K562 (cell line): Measurements from ENCODE around the gene C22orf31. TPM values are rescaled to one million over a fixed set of nuclear protein-coding genes. Genes with fewer than 3 reads are reported as not detected.

ENCODE experiments used
- ATAC-seq: fragments of 200-7000 bp; cut with Tn5 transposase; 3 replicates; pipeline ENCODE4 v1.9.1; 2020; ENCODE audit warnings: moderate library complexity
- BruUV-seq: library from RNA; stranded (reverse); fragments of 400-500 nt; replicated peaks from 2 replicates; lab custom pipeline; 2021; lab: Mats Ljungman, UMichigan
- CTCF ChIA-PET: fragments of 300-600 bp; formaldehyde crosslinking; extraction: SDS; loops from one replicate; lab custom pipeline; 2021; ENCODE audit warnings: low intra/inter-chr PET ratio; lab: Yijun Ruan, JAX
- POLR2A ChIA-PET: fragments of 300-600, 350-650 bp; sonication (Branson Sonifier 250); formaldehyde crosslinking; extraction: SDS; loops from one replicate; lab custom pipeline; 2021; ENCODE audit warnings: antibody characterized with exemption, inconsistent platforms; lab: Yijun Ruan, JAX
- DNase-seq, 4 experiments: peaks; one replicate each; pipeline versions ENCODE4 v3.0.0 to v3.0.0-alpha.2; 2011 to 2018; ENCODE audit warnings: low spot score in 3 of 4, mixed read lengths in 3 of 4; ENCODE audit errors: extremely low read depth in 1 of 4
- FAIRE-seq: peaks from 2 replicates; lab custom pipeline; 2011; peaks lifted over from hg19 to GRCh38; lab: Jason Lieb, UNC
- H2AFZ ChIP-seq: 2 replicates; pipeline ENCODE4 v1.6.0; 2011; ENCODE audit warnings: low read depth, low read length, control low read depth, inconsistent platforms
- H3K27ac ChIP-seq: fragments of 200-600 bp; 3 replicates; pipeline ENCODE4 v1.8.0; 2011; ENCODE audit warnings: low read depth, mild to moderate bottlenecking, control low read depth, inconsistent platforms, low read length, moderate library complexity, mixed read lengths; ENCODE audit errors: extremely low read depth
- H3K27me3 ChIP-seq, 2 experiments: fragments of 300-600 bp in 1 of 2; 2 replicates in 1 of 2; 3 replicates in 1 of 2; pipeline versions ENCODE4 v1.6.0 to v1.8.0; 2011; ENCODE audit warnings: inconsistent platforms in 2 of 2, low read length in 2 of 2, mild to moderate bottlenecking in 1 of 2, mixed read lengths in 1 of 2, moderate library complexity in 1 of 2; ENCODE audit not compliant: control insufficient read depth in 2 of 2, insufficient read depth in 2 of 2
- H3K36me3 ChIP-seq: fragments of 300-600 bp; 3 replicates; pipeline ENCODE4 v1.8.0; 2011; ENCODE audit warnings: mild to moderate bottlenecking, low read length, inconsistent platforms; ENCODE audit not compliant: control insufficient read depth, insufficient read depth
- H3K4me1 ChIP-seq, 2 experiments: fragments of 200-600 bp in 1 of 2; replicated peaks in 1 of 2; 2 replicates in 1 of 2; 3 replicates in 1 of 2; pipeline versions ENCODE4 v1.5.1 to v1.8.0; 2011; ENCODE audit warnings: inconsistent platforms in 2 of 2, low read length in 2 of 2, mild to moderate bottlenecking in 1 of 2, mixed read lengths in 1 of 2, moderate library complexity in 1 of 2; ENCODE audit not compliant: control insufficient read depth in 2 of 2, insufficient read depth in 2 of 2
- H3K4me2 ChIP-seq: 2 replicates; pipeline ENCODE4 v1.6.1; 2011; ENCODE audit warnings: low read length, control low read depth, inconsistent platforms, mixed read lengths; ENCODE audit not compliant: insufficient read depth
- H3K4me3 ChIP-seq: fragments of 200-600 bp; sonication (generic), shearing (Covaris generic); 2 replicates; pipeline ENCODE4 v1.5.1; 2016; ENCODE audit warnings: control low read depth, inconsistent platforms
- H3K79me2 ChIP-seq: fragments of 200-600 bp; 3 replicates; pipeline ENCODE4 v1.8.0; 2011; ENCODE audit warnings: low read length, inconsistent platforms; ENCODE audit not compliant: control insufficient read depth, insufficient read depth
- H3K9ac ChIP-seq, 2 experiments: 2 replicates each; pipeline versions ENCODE4 v1.6.0 to v1.6.1; 2011; ENCODE audit warnings: low read depth in 2 of 2, low read length in 2 of 2, control low read depth in 1 of 2, inconsistent platforms in 1 of 2, mild to moderate bottlenecking in 1 of 2, mixed read lengths in 1 of 2; ENCODE audit not compliant: insufficient read depth in 1 of 2
- H3K9me1 ChIP-seq: one replicate; pipeline ENCODE4 v1.6.0; 2011; ENCODE audit warnings: inconsistent platforms, mild to moderate bottlenecking, low read length, moderate library complexity; ENCODE audit not compliant: control insufficient read depth, insufficient read depth
- H3K9me3 ChIP-seq: replicated peaks from 2 replicates; pipeline ENCODE4 v1.5.1; 2011; ENCODE audit warnings: low read depth, low read length, inconsistent platforms; ENCODE audit not compliant: control insufficient read depth, insufficient read depth
- H4K20me1 ChIP-seq: replicated peaks from 2 replicates; pipeline ENCODE4 v1.6.1; 2011; ENCODE audit warnings: low read length, inconsistent platforms, mixed read lengths; ENCODE audit not compliant: control insufficient read depth, insufficient read depth
- BRD9 ChIP-seq: fragments of 450-650 bp; IDR thresholded peaks from 2 replicates; pipeline ENCODE4 v1.6.1; 2018; ENCODE audit warnings: low read depth; ENCODE audit not compliant: partially characterized antibody
- CCNT2 ChIP-seq: IDR thresholded peaks from 2 replicates; pipeline ENCODE4 v1.6.1; 2011; ENCODE audit warnings: borderline replicate concordance, low read depth, mild to moderate bottlenecking, moderate library complexity, mixed read lengths, low read length; ENCODE audit not compliant: insufficient read length; ENCODE audit errors: extremely low read depth
- PCBP1 ChIP-seq: fragments of 200-400 bp; formaldehyde crosslinking; IDR thresholded peaks from 2 replicates; pipeline ENCODE4 v1.6.1; 2018; ENCODE audit warnings: mild to moderate bottlenecking, low read depth, low read length; ENCODE audit not compliant: poor library complexity, severe bottlenecking
- PHF8 ChIP-seq: fragments of 200-600 bp; sonication (generic); IDR thresholded peaks from 2 replicates; pipeline ENCODE4 v1.6.1; 2012; ENCODE audit warnings: mixed run types, mild to moderate bottlenecking, inconsistent platforms, low read length, moderate library complexity, borderline replicate concordance
- POLR2G ChIP-seq: fragments of 200-400 bp; formaldehyde crosslinking; IDR thresholded peaks from 2 replicates; pipeline ENCODE4 v1.6.1; 2017; ENCODE audit warnings: low read depth, mild to moderate bottlenecking, antibody characterized with exemption, low read length, moderate library complexity
- RBFOX2 ChIP-seq: fragments of 200-400 bp; formaldehyde crosslinking; IDR thresholded peaks from 2 replicates; pipeline ENCODE4 v1.6.1; 2017; ENCODE audit warnings: low read depth, mild to moderate bottlenecking, low read length, moderate library complexity
- TAL1 ChIP-seq: fragments of 450-650 bp; IDR thresholded peaks from 2 replicates; pipeline ENCODE4 v1.6.1; 2016; ENCODE audit warnings: mild to moderate bottlenecking
- YY1 ChIP-seq, 3 experiments: IDR thresholded peaks; 2 replicates each; pipeline ENCODE4 v1.6.1; 2011; ENCODE audit warnings: low read length in 2 of 3, mild to moderate bottlenecking in 2 of 3, moderate library complexity in 2 of 3, borderline replicate concordance in 1 of 3, control low read depth in 1 of 3, low read depth in 1 of 3; ENCODE audit not compliant: insufficient read depth in 3 of 3, insufficient replicate concordance in 2 of 3, control insufficient read depth in 1 of 3, insufficient read length in 1 of 3; ENCODE audit errors: extremely low read depth in 1 of 3
- ZBTB7A ChIP-seq: IDR thresholded peaks from 2 replicates; pipeline ENCODE4 v1.6.1; 2011; ENCODE audit warnings: low read depth, mild to moderate bottlenecking, low read length, moderate library complexity, borderline replicate concordance; ENCODE audit not compliant: control insufficient read depth
- ZFPM2 ChIP-seq: fragments of 250-450 bp; sonication (Bioruptor Pico); IDR thresholded peaks from 2 replicates; pipeline ENCODE4 v1.5.1; 2022; ENCODE audit warnings: mild to moderate bottlenecking
- ZFX ChIP-seq: sonication (generic); formaldehyde crosslinking; IDR thresholded peaks from 2 replicates; pipeline ENCODE4 v1.8.0; 2022; ENCODE audit warnings: mild to moderate bottlenecking, missing genetic modification reagents, moderate library complexity
- ZNF140 ChIP-seq: fragments of 250-450 bp; sonication (Bioruptor Pico); IDR thresholded peaks from 2 replicates; pipeline ENCODE4 v1.8.0; 2021; ENCODE audit warnings: moderate library complexity, mild to moderate bottlenecking, inconsistent platforms
- WGBS: fragments of 100-300 bp; shearing (Covaris generic); methylation state at CpG from one replicate; pipeline ENCODE4 v1.1.6; 2016; ENCODE audit warnings: low coverage, mixed read lengths; ENCODE audit not compliant: insufficient coverage; ENCODE audit errors: missing lambda C conversion rate; 5-methylcytosine and 5-hydroxymethylcytosine counted together
- in situ Hi-C: fragments of 300-500 bp; cut with MboI; formaldehyde crosslinking; loops from 4 replicates; pipeline ENCODE4 v1.15.0; 2018; ENCODE audit warnings: inconsistent platforms, mixed read lengths
- intact Hi-C: fragments of 100-400 bp; cut with micrococcal nuclease; formaldehyde crosslinking; loops from 2 replicates; pipeline ENCODE4 v1.14.2; 2022
- polyA plus RNA-seq, 8 experiments: library from polyadenylated mRNA; depleted of rRNA in 4 of 8; stranded (reverse) in 5 of 8; unstranded in 3 of 8; fragments of >200 nt; fragmentation: Nextera tagmentation in 2 of 8; fragmentation: Illumina TruSeq in 1 of 8; extraction: Ambion mirVana in 2 of 8; extraction: Trizol in 1 of 8; gene quantifications; 2 replicates each; pipeline versions ENCODE4 v1.2.1 to v1.2.3, GENCODE V29; 2011 to 2014; ENCODE audit warnings: inconsistent platforms in 1 of 8, missing spikeins in 1 of 8
- total RNA-seq, 7 experiments: library from RNA; depleted of rRNA in 6 of 7; stranded (reverse); fragments of >200 nt in 6 of 7; fragmentation: Illumina TruSeq in 2 of 7; extraction: Trizol in 2 of 7; gene quantifications; 2 replicates each; pipeline versions ENCODE4 v1.2.1 to v1.2.3, GENCODE V29; 2011 to 2021; ENCODE audit warnings: low replicate concordance in 1 of 7
- TF ChIP-seq, protein P1 (sequence below): sonication (generic); formaldehyde crosslinking; IDR thresholded peaks from 2 replicates; pipeline ENCODE4 v1.8.1; 2023; ENCODE audit warnings: missing genetic modification reagents, mild to moderate bottlenecking, borderline replicate concordance
- TF ChIP-seq, protein P2 (sequence below): fragments of 200-800 bp; sonication (Bioruptor generic); IDR thresholded peaks from 2 replicates; pipeline ENCODE4 v1.6.1; 2017; ENCODE audit warnings: missing genetic modification characterization, missing compliant biosample characterization

C22orf31 gene
- total and polyA plus RNA-seq, 9 of the 15 experiments (the other 6 are each of a cell fraction or from before 2014, with no cell fraction given), result not detected

DNA sequence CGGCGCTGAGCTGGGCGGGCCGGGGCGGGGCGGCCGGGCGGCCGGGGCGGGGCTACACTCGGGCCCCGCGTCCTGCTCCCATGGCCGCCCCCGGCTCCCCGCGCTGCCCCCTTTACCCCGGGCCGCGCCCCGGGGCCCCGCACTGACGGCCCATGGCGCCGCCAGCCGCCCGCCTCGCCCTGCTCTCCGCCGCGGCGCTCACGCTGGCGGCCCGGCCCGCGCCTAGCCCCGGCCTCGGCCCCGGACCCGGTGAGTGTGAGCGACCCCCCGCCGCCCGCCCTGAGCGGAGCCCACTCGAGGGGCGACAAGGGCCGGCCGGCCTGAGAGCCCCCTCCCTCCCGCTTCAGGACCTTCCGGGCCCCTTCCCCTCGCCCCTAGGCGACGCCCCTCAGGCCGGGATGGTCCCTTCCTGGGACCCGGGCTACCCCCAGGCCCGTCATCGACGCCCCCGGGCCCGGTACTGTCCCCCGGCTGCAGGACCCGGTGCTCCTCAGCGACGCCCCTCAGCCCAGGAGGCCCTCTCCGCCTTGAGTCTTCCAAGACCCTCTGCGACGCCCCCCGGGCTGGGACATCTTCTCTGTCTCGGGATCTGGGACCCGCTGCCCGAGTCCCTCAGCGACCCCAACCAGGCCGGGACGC is 11.5 kb upstream of the C22orf31 start, which contains the start of gene KREMEN1:
TSS of gene KREMEN1 (plus strand) at position 57 of the 639 bp plus-strand sequence. CDS start at position 153, 96 bp downstream.
- ChIA-PET POLR2A (interaction anchor here (0.6 to 1.3 kb wide), 3 partner anchors 19 to 164 kb away, joined by 3 read pairs; no protein-coding TSS in a partner anchor), CTCF (no interaction called here)
- FAIRE-seq (no peak), DNase-seq (no peak), ATAC-seq (no peak)
- in situ Hi-C loops, result no loop called here
- H3K9ac ChIP-seq, result peak within 1 kb of the TSS; percentile 41 to 91; a peak in 3 of 4 replicates
- no peak for TF ChIP-seq BRD9
- TF ChIP-seq, protein P1, sequence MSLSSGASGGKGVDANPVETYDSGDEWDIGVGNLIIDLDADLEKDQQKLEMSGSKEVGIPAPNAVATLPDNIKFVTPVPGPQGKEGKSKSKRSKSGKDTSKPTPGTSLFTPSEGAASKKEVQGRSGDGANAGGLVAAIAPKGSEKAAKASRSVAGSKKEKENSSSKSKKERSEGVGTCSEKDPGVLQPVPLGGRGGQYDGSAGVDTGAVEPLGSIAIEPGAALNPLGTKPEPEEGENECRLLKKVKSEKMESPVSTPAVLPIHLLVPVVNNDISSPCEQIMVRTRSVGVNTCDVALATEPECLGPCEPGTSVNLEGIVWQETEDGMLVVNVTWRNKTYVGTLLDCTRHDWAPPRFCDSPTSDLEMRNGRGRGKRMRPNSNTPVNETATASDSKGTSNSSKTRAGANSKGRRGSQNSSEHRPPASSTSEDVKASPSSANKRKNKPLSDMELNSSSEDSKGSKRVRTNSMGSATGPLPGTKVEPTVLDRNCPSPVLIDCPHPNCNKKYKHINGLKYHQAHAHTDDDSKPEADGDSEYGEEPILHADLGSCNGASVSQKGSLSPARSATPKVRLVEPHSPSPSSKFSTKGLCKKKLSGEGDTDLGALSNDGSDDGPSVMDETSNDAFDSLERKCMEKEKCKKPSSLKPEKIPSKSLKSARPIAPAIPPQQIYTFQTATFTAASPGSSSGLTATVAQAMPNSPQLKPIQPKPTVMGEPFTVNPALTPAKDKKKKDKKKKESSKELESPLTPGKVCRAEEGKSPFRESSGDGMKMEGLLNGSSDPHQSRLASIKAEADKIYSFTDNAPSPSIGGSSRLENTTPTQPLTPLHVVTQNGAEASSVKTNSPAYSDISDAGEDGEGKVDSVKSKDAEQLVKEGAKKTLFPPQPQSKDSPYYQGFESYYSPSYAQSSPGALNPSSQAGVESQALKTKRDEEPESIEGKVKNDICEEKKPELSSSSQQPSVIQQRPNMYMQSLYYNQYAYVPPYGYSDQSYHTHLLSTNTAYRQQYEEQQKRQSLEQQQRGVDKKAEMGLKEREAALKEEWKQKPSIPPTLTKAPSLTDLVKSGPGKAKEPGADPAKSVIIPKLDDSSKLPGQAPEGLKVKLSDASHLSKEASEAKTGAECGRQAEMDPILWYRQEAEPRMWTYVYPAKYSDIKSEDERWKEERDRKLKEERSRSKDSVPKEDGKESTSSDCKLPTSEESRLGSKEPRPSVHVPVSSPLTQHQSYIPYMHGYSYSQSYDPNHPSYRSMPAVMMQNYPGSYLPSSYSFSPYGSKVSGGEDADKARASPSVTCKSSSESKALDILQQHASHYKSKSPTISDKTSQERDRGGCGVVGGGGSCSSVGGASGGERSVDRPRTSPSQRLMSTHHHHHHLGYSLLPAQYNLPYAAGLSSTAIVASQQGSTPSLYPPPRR (CRISPR knock-in tag), result no peak
- no peak for TF ChIP-seq TAL1
- TF ChIP-seq POLR2G, result peak; percentile 53
- TF ChIP-seq YY1 (IDR thresholded peaks at IDR 0.05; ENCODE audit: borderline replicate concordance in 1 of 3, control insufficient read depth in 1 of 3, extremely low read depth in 1 of 3, insufficient read depth in 3 of 3, insufficient read length in 1 of 3, insufficient replicate concordance in 2 of 3, low read depth in 1 of 3, low read length in 2 of 3), result peak in 1 of 3 experiments; percentile 49
- TF ChIP-seq ZBTB7A, result peak; percentile 45; the same call in 1 of the 2 replicates
- TF ChIP-seq ZFX (CRISPR knock-in tag), result peak; percentile 20; the same call in 1 of the 2 replicates
- peak; percentile 27 for TF ChIP-seq PCBP1
- no peak for TF ChIP-seq ZNF140 (CRISPR knock-in tag)
- TF ChIP-seq CCNT2, result peak; percentile 9
- TF ChIP-seq RBFOX2, result peak; percentile 41; the same call in 1 of the 2 replicates
- no peak for TF ChIP-seq ZFPM2
- peak; percentile 48; the same call in 1 of the 2 replicates for TF ChIP-seq PHF8
- TF ChIP-seq, protein P2, sequence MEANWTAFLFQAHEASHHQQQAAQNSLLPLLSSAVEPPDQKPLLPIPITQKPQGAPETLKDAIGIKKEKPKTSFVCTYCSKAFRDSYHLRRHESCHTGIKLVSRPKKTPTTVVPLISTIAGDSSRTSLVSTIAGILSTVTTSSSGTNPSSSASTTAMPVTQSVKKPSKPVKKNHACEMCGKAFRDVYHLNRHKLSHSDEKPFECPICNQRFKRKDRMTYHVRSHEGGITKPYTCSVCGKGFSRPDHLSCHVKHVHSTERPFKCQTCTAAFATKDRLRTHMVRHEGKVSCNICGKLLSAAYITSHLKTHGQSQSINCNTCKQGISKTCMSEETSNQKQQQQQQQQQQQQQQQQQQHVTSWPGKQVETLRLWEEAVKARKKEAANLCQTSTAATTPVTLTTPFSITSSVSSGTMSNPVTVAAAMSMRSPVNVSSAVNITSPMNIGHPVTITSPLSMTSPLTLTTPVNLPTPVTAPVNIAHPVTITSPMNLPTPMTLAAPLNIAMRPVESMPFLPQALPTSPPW (CRISPR knock-in tag), result peak; percentile 2; the same call in 1 of the 2 replicates
- peaks cover 4 to 34% of the 10 kb centered on the region in 2 experiments; a peak in 4 of 5 replicates for H3K4me1 ChIP-seq
- no peaks in the 10 kb centered on the region for H3K79me2 ChIP-seq
- intact Hi-C loops, result no loop called here
- H4K20me1 ChIP-seq, result no peaks in the 10 kb centered on the region
- H3K36me3 ChIP-seq, result no peaks in the 10 kb centered on the region
- 30% methylated on average over 4 of the region's 76 CpGs for WGBS
- H3K4me2 ChIP-seq, result peak within 1 kb of the TSS; percentile 57
- no TSS peak for BruUV-seq
- H3K27ac ChIP-seq, result peak within 1 kb of the TSS; percentile 66
- H3K4me3 ChIP-seq, result peak within 1 kb of the TSS; percentile 51
- H2AFZ ChIP-seq, result peak within 1 kb of the TSS; percentile 81
- no peaks in the 10 kb centered on the region for H3K27me3 ChIP-seq
- no peaks in the 10 kb centered on the region for H3K9me3 ChIP-seq
- H3K9me1 ChIP-seq, result no peaks in the 10 kb centered on the region
